T-helper 9 cell (primary cell): ENCODE measurements around the gene FANK1.
A peak's percentile ranks its signal among the peaks of the same experiment; 100 is the strongest.
"Not testable (repeated sequence)": the region's sequence is repeated elsewhere in the genome, so short reads cannot be mapped to it uniquely, and the experiment has no call there.

Experiments used
- DNase-seq: peaks from one replicate; pipeline ENCODE4 v3.0.0-alpha.2; 2020

FANK1 gene

GRCh38 chr10:125892402-125892801 is 4.0 kb upstream of the FANK1 start:
- not testable (repeated sequence) for DNase-seq

- DNase-seq: not testable (repeated sequence)
These were observed 2.2 kb upstream of the FANK1 start for GRCh38 chr10:125894176-125894575.

DNA sequence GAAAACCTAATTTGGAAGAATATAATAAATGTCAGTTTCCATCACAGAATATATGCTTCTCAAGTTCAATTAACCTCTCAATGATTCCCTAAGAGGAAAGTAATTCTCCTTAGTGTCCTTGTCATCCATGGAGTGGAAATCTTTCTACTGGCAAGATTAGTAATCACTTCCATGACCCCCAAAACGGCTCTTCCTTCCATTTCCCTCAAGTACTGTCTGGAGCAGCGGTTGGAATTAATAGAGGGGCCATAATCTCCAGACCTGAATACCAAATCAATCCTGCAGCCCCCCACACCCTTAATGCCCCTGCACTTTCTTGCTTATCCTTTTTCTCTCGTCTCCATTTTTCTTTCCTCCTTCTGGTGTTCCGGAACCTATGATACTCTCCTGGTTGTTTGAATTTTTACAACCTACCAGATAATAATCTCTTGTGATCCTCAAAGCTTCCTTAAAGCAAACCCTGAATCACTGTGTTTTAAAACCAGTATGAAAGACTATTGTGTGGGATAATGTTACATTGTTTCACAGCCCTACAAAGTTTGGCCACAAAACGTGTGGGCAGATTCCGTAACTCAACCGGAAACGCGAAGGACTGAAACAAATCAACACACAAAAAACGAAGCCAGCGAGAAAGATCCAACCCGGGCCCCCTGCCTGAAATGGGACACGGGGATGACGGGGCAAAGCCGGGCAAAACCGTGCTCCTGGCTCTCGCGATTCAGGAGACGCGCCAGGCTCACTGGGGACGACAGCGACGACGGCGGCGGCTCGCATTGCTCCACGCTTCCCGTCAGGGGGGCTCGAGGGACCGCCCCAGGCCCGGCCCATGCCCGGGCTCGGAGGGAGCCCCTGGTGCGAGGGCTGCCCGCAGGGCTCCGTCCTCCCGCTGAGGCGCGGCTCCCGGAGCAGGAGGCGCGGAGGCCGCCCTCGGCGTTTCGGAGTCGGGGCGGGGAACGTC is 955 bp upstream of the FANK1 start:
- peak; percentile 11 for DNase-seq

- not testable (repeated sequence) for DNase-seq
These were observed 953 bp downstream of the FANK1 start for GRCh38 chr10:125897317-125897716.

DNA sequence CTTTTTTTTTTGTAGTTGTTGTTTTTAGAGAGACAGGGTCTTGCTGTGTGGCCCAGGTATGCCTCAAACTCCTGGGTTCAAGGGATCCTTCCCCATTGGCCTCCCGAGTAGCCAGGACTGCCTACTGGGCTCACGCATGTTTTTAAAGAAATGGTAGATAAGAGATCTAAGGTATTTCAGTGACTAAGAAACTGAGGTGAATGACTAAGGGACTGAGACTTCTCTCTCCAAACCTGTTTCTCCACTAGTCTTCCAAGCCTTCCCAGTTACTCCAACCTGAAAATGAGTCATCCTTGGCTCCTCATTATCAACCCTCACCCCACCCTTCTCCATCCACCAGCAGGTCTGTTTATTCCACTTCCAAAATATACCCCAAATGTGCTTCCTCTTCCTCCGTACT is 4.6 kb downstream of the FANK1 start:
- DNase-seq: not testable (repeated sequence)

DNA sequence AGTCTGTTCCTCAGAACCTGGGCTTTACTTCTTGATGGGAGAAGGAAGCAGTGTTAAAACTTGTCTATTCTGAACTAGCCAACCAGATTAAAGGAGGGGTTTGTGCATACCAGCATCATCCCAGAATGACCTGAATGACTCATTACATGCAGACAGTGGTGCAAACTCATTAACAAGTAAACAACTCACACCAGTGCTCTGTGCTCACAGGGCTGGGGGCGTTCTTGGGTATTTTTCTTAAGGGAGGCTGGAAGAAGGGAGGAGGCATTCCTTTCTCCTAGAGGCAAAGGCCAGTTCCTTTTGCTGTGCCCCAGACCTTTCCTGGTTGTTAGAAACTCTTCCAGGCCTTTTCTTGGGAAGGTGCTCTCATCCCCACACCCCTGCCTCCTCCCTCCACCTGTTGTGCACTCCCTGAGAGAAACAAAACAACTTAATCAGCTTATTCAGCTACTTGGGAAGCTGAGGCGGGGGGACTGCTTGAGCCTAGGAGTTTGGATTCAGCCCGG is 6.8 kb downstream of the FANK1 start:
- DNase-seq: not testable (repeated sequence)

- not testable (repeated sequence) for DNase-seq
These were observed 9.0 kb downstream of the FANK1 start for GRCh38 chr10:125905069-125905994.

DNA sequence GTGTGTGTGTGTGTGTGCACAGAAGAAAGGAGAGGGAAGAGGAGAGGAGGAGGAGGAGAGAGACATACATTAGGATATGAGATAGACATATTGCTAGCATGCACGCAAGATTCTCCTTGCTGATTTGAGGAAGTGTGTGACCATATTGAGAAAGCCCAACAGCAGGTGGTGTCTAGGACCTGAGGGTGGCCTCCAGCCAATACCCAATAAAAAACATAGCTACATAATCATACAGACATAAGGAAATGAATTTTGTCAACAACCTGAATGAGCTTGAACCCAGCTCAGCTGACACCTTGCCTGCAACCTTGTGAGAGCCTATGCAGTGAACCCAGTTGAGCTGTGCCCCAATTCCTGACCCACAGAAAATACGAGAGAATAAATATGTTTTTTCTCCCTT is 11.2 kb downstream of the FANK1 start:
- not testable (repeated sequence) for DNase-seq

GRCh38 chr10:125908813-125909212 is 12.4 kb downstream of the FANK1 start:
- not testable (repeated sequence) for DNase-seq

DNA sequence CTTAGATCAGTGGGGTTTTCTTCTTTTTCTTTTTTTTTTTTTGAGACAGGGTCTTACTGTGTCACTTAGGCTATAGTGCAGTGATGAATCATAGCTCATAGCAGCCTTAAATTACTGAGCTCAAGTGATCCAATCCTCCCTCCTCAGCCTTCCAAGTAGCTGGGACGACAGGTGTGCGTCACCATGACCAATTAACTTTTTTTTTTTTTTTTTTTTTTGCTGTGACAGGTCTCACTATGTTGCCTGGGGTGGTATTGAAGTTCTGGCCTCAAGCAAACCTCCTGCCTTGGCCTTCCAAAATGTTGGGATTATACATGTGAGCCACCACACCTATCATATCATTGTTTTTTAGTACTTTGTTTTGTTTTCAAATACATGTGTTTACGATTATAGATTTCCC is 13.1 kb downstream of the FANK1 start:
- DNase-seq: not testable (repeated sequence)

- no peak for DNase-seq
These were observed 14.8 kb downstream of the FANK1 start for GRCh38 chr10:125911145-125911544.

DNA sequence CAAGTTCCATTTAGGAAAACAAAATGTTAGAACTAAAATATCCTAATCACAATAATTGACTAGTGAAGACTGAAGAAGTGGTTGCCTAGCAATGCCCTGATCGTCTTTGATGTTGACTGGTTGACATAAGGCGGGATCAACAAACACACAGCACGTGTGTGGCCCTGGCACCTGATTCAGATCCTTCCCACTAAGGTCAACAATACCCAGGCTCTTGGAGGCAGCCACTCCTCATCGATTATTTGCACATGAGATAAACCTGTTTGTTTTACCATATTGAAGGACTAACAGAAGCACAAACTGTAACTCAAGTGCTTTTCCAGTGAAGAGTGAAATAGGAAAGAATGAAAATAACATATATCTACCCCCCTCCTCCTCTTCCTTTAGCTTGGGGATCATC is 15.6 kb downstream of the FANK1 start:
- no peak for DNase-seq

DNA sequence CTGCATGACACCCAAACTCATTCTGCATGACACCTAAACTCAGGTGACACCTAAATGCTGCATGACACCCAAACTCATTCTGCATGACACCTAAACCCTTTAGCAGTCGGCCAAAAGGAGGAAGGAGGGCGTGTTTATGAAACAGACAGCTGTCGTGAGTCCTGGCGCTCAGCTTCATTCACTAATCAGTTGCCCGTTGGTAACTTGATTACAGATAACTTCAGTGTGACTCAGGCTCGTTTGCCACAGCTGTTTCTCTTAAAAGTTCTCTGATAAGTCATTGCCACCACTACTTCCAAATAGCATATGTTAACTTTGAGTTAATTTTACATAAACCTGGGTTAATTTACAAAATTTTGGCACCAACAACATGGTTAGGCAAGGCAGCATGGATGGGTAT is 16.9 kb downstream of the FANK1 start:
- DNase-seq: not testable (repeated sequence)

GRCh38 chr10:125916977-125917376 is 20.6 kb downstream of the FANK1 start:
- no peak for DNase-seq

GRCh38 chr10:125917704-125918361 is 21.5 kb downstream of the FANK1 start:
- not testable (repeated sequence) for DNase-seq

- DNase-seq: not testable (repeated sequence)
These were observed 25.4 kb downstream of the FANK1 start for GRCh38 chr10:125921643-125922306.

- no peak for DNase-seq
These were observed 29.0 kb downstream of the FANK1 start for GRCh38 chr10:125925262-125925834.

- DNase-seq: no peak
These were observed 29.9 kb downstream of the FANK1 start for GRCh38 chr10:125926247-125926646.

- DNase-seq: not testable (repeated sequence)
These were observed 30.9 kb downstream of the FANK1 start for GRCh38 chr10:125927265-125927664.

DNA sequence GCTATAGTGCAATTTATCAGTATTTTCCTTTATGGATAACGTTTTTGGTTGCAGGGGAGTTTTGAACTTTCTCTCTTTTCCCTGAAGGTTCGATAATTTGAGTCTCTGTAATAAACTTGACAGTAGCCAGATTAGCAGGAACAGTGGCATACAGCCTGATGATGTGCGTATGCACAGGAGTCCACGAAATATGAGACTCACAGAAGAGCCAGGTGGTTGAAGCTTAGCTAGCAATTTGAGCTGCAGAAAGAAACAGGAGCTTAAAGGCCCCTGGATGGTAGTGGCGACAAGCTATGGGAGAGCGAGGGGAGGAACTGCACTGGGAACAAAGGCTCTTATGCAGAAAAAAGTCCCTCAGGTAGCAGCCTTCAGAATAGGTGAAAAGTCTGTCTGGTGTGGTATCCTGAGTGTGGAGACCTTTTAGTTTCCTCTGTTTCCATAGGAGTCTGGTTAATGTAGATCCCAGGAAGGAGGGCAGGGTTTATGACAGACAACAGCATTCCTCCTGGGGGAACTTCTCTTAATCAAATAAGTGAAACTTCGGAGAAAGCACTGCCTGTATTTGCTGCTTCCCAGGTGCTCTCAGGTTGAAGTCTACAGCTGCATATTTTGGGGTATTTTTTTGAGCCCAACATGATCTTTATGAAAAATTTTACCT is 32.7 kb downstream of the FANK1 start:
- no peak for DNase-seq

GRCh38 chr10:125929618-125930017 is 33.3 kb downstream of the FANK1 start:
- DNase-seq: no peak
